Trophoblast cell (in vitro differentiated cells and primary cell): ENCODE results near the gene PGK1.
"Not testable (repeated sequence)": the region's sequence is repeated elsewhere in the genome, so short reads cannot be mapped to it uniquely, and the experiment has no call there.

ENCODE experiments used
- DNase-seq, 2 donors: peaks; one replicate each; pipeline ENCODE4 v3.0.0-alpha.2; 2016
- H2AFZ ChIP-seq: 2 replicates; pipeline ENCODE4 v1.6.1; 2013; ENCODE audit warnings: low read length, moderate library complexity, mild to moderate bottlenecking; ENCODE audit not compliant: insufficient read depth, poor library complexity
- H2AK5ac ChIP-seq: 2 replicates; pipeline ENCODE4 v1.6.1; 2013; ENCODE audit warnings: mild to moderate bottlenecking, low read length
- H2BK120ac ChIP-seq: 2 replicates; pipeline ENCODE4 v1.6.1; 2013; ENCODE audit warnings: low read length, mild to moderate bottlenecking, moderate library complexity; ENCODE audit not compliant: insufficient read depth, poor library complexity
- H2BK12ac ChIP-seq: 2 replicates; pipeline ENCODE4 v1.6.1; 2013; ENCODE audit warnings: mild to moderate bottlenecking, low read length, moderate library complexity
- H2BK5ac ChIP-seq: 2 replicates; pipeline ENCODE4 v1.6.1; 2013; ENCODE audit warnings: low read length, low read depth, moderate library complexity, mild to moderate bottlenecking; ENCODE audit not compliant: poor library complexity
- H3K14ac ChIP-seq: 2 replicates; pipeline ENCODE4 v1.6.1; 2013; ENCODE audit warnings: mild to moderate bottlenecking, low read length
- H3K18ac ChIP-seq: 2 replicates; pipeline ENCODE4 v1.6.1; 2013; ENCODE audit warnings: mild to moderate bottlenecking, low read length
- H3K23ac ChIP-seq: 2 replicates; pipeline ENCODE4 v1.6.1; 2013; ENCODE audit warnings: low read length
- H3K27ac ChIP-seq: 2 replicates; pipeline ENCODE4 v1.5.1; 2013; ENCODE audit warnings: low read depth, mild to moderate bottlenecking, inconsistent platforms, low read length, moderate library complexity
- H3K27me3 ChIP-seq: 2 replicates; pipeline ENCODE4 v1.6.1; 2013; ENCODE audit warnings: inconsistent platforms, mild to moderate bottlenecking, low read length, moderate library complexity; ENCODE audit not compliant: insufficient read depth
- H3K36me3 ChIP-seq, 2 experiments: 1 replicate in 1 of 2; 2 replicates in 1 of 2; pipeline ENCODE4 v1.6.1; 2013; ENCODE audit warnings: low read length in 2 of 2, mild to moderate bottlenecking in 2 of 2, moderate library complexity in 1 of 2; ENCODE audit not compliant: insufficient read depth in 2 of 2, control insufficient read depth in 1 of 2
- H3K4ac ChIP-seq: 2 replicates; pipeline ENCODE4 v1.6.1; 2013; ENCODE audit warnings: low read depth, mild to moderate bottlenecking, low read length, moderate library complexity
- H3K4me1 ChIP-seq, 2 experiments: 1 replicate in 1 of 2; 2 replicates in 1 of 2; pipeline ENCODE4 v1.6.1; 2013; ENCODE audit warnings: low read length in 2 of 2, mild to moderate bottlenecking in 2 of 2, moderate library complexity in 1 of 2; ENCODE audit not compliant: insufficient read depth in 2 of 2, control insufficient read depth in 1 of 2
- H3K4me2 ChIP-seq: 2 replicates; pipeline ENCODE4 v1.6.1; 2013; ENCODE audit warnings: inconsistent platforms, mild to moderate bottlenecking, low read length, moderate library complexity
- H3K4me3 ChIP-seq: 2 replicates; pipeline ENCODE4 v1.5.1; 2013; ENCODE audit warnings: mild to moderate bottlenecking, low read depth, low read length, inconsistent platforms
- H3K79me1 ChIP-seq: one replicate; pipeline ENCODE4 v1.6.1; 2013; ENCODE audit warnings: low read length
- H3K79me2 ChIP-seq: 2 replicates; pipeline ENCODE4 v1.6.1; 2013; ENCODE audit warnings: low read length, mild to moderate bottlenecking; ENCODE audit not compliant: control insufficient read depth, insufficient read depth, poor library complexity
- H3K9ac ChIP-seq: 2 replicates; pipeline ENCODE4 v1.6.1; 2013; ENCODE audit warnings: mild to moderate bottlenecking, low read length
- H3K9me3 ChIP-seq: 2 replicates; pipeline ENCODE4 v1.6.1; 2013; ENCODE audit warnings: low read depth, mild to moderate bottlenecking, control low read depth, inconsistent platforms, low read length; ENCODE audit not compliant: insufficient read depth
- H4K12ac ChIP-seq: 2 replicates; pipeline ENCODE4 v1.6.1; 2013; ENCODE audit warnings: low read depth, mild to moderate bottlenecking, low read length, moderate library complexity
- H4K8ac ChIP-seq: 2 replicates; pipeline ENCODE4 v1.6.1; 2013; ENCODE audit warnings: low read depth, mild to moderate bottlenecking, low read length, moderate library complexity
- H4K91ac ChIP-seq: one replicate; pipeline ENCODE4 v1.6.1; 2013; ENCODE audit warnings: low read depth, mild to moderate bottlenecking, low read length, moderate library complexity
- WGBS: extraction: QIAGEN DNeasy Blood & Tissue Kit; methylation state at CpG from one replicate; pipeline ENCODE4 v1.1.7; 2013; ENCODE audit warnings: missing lambda C conversion rate; ENCODE audit not compliant: insufficient read length, insufficient coverage; ENCODE audit errors: extremely low coverage; 5-methylcytosine and 5-hydroxymethylcytosine counted together

PGK1 gene

GRCh38 chrX:78124307-78124706 lies 20.3 kb downstream of the PGK1 start:
- WGBS, result no CpG with 5 or more reads among the region's 2 CpGs
- Histone ChIP-seq H2AFZ (no peak overlapping the region), H3K9ac (no peak overlapping the region), H3K4ac (no peak overlapping the region), H3K4me1 (no peaks in the 10 kb centered on the region), H3K36me3 (peaks cover 13 to 27% of the 10 kb centered on the region in 2 experiments), H3K4me3 (no peak overlapping the region), H3K9me3 (no peaks in the 10 kb centered on the region), H2BK12ac (no peak overlapping the region), H4K8ac (no peak overlapping the region), H3K4me2 (no peak overlapping the region), H3K18ac (no peak overlapping the region), H2AK5ac (no peak overlapping the region), H3K79me2 (no peaks in the 10 kb centered on the region), H3K79me1 (no peaks in the 10 kb centered on the region), H3K27me3 (no peaks in the 10 kb centered on the region), H4K91ac (no peak overlapping the region), H3K23ac (no peak overlapping the region), H2BK5ac (no peak overlapping the region), H4K12ac (no peak overlapping the region), H3K27ac (no peak overlapping the region), H2BK120ac (no peak overlapping the region), H3K14ac (no peak overlapping the region)
- no peak for DNase-seq

GRCh38 chrX:78125148-78125547 lies 21.1 kb downstream of the PGK1 start:
- H3K36me3 ChIP-seq, result peaks cover 10 to 24% of the 10 kb centered on the region in 2 experiments
- no peak overlapping the region for H3K4me3 ChIP-seq
- H3K14ac ChIP-seq, result no peak overlapping the region
- no peaks in the 10 kb centered on the region for H3K79me1 ChIP-seq
- no peak overlapping the region for H3K27ac ChIP-seq
- no peak overlapping the region for H4K12ac ChIP-seq
- no CpG with 5 or more reads among the region's 1 CpG for WGBS
- H2BK12ac ChIP-seq, result no peak overlapping the region
- no peak overlapping the region for H3K18ac ChIP-seq
- no peak overlapping the region for H4K91ac ChIP-seq
- DNase-seq, result no peak
- no peaks in the 10 kb centered on the region for H3K4me1 ChIP-seq
- H3K4ac ChIP-seq, result no peak overlapping the region
- H2AFZ ChIP-seq, result no peak overlapping the region
- H3K79me2 ChIP-seq, result no peaks in the 10 kb centered on the region
- H2AK5ac ChIP-seq, result no peak overlapping the region
- H3K27me3 ChIP-seq, result no peaks in the 10 kb centered on the region
- H4K8ac ChIP-seq, result no peak overlapping the region
- H3K9ac ChIP-seq, result no peak overlapping the region
- no peak overlapping the region for H2BK5ac ChIP-seq
- no peak overlapping the region for H3K4me2 ChIP-seq
- no peaks in the 10 kb centered on the region for H3K9me3 ChIP-seq
- H3K23ac ChIP-seq, result no peak overlapping the region
- H2BK120ac ChIP-seq, result no peak overlapping the region

GRCh38 chrX:78125781-78126180 lies 21.7 kb downstream of the PGK1 start:
- not testable (repeated sequence) for H3K79me1 ChIP-seq, H2BK5ac ChIP-seq, H3K4me3 ChIP-seq

GRCh38 chrX:78129714-78130113 lies 25.7 kb downstream of the PGK1 start:
- Histone ChIP-seq H3K36me3 (peaks cover 7 to 10% of the 10 kb centered on the region in 2 experiments), H2BK5ac (no peak overlapping the region), H3K4me2 (no peak overlapping the region), H4K12ac (no peak overlapping the region), H3K9me3 (no peaks in the 10 kb centered on the region), H2BK12ac (no peak overlapping the region), H3K23ac (no peak overlapping the region), H3K4me1 (no peaks in the 10 kb centered on the region), H3K27ac (no peak overlapping the region), H4K8ac (no peak overlapping the region), H2AFZ (no peak overlapping the region), H2BK120ac (no peak overlapping the region), H3K27me3 (no peaks in the 10 kb centered on the region), H3K14ac (no peak overlapping the region), H3K4me3 (no peak overlapping the region), H2AK5ac (no peak overlapping the region), H3K79me1 (no peaks in the 10 kb centered on the region), H3K9ac (no peak overlapping the region), H4K91ac (no peak overlapping the region), H3K18ac (no peak overlapping the region), H3K79me2 (no peaks in the 10 kb centered on the region), H3K4ac (no peak overlapping the region)
- no peak for DNase-seq

More at GRCh38 chrX:78125781-78126180, 21.7 kb downstream of the PGK1 start:
- not testable (repeated sequence) for H4K12ac ChIP-seq, H3K4me2 ChIP-seq, H3K9ac ChIP-seq, H3K18ac ChIP-seq, H3K23ac ChIP-seq, H3K4me1 ChIP-seq, H4K91ac ChIP-seq, H2BK120ac ChIP-seq, H3K4ac ChIP-seq, H3K79me2 ChIP-seq, H3K27ac ChIP-seq, H3K9me3 ChIP-seq, H4K8ac ChIP-seq, H2BK12ac ChIP-seq, H3K14ac ChIP-seq, H2AK5ac ChIP-seq, DNase-seq, H2AFZ ChIP-seq, H3K27me3 ChIP-seq
- H3K36me3 ChIP-seq, result peaks cover 7 to 22% of the 10 kb centered on the region in 2 experiments
